Panc1 (cell line): Measurements from ENCODE around the gene FOXO3B.
"Not testable (repeated sequence)": the region's sequence is repeated elsewhere in the genome, so short reads cannot be mapped to it uniquely, and the experiment has no call there.

ENCODE experiments used
- POLR2AphosphoS5 ChIP-seq: IDR thresholded peaks from 2 replicates; pipeline ENCODE4 v1.6.1; 2012; ENCODE audit warnings: mild to moderate bottlenecking, low read depth, low read length, moderate library complexity
- SIN3A ChIP-seq: IDR thresholded peaks from 2 replicates; pipeline ENCODE4 v1.6.1; 2012; ENCODE audit warnings: low read depth, mild to moderate bottlenecking, low read length, moderate library complexity, borderline replicate concordance; ENCODE audit not compliant: insufficient read depth
- TF ChIP-seq, protein P1 (sequence below): fragments of 450-650 bp; IDR thresholded peaks from 2 replicates; pipeline ENCODE4 v1.5.1; 2017; ENCODE audit warnings: mild to moderate bottlenecking
- TF ChIP-seq, protein P2 (sequence below), 2 experiments: IDR thresholded peaks; 2 replicates each; pipeline ENCODE4 v1.6.1; 2011 to 2012; ENCODE audit warnings: low read depth in 2 of 2, control low read depth in 1 of 2, low read length in 1 of 2, mild to moderate bottlenecking in 1 of 2, moderate library complexity in 1 of 2; ENCODE audit not compliant: insufficient read depth in 1 of 2

DNA sequence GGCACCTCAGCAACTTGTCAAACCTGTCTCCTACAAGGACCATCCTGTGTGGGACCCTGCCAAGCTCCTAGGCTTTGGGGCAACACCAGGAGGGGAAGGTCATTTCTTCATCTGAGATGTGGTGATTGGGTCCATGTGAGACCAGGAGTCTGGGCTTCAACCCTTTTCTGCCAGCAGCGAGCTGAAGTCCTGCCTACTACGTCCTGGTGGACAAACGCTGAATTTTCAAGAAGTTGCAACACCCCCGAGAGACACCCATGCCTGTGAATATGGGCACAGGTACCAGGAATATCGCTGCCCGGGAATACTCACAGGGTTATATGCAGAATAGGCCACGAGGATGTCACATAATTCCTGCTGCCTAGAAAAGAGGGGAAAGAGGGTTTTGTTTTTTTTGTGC, 45.9 kb downstream of the FOXO3B start:
- TF ChIP-seq, protein P1, sequence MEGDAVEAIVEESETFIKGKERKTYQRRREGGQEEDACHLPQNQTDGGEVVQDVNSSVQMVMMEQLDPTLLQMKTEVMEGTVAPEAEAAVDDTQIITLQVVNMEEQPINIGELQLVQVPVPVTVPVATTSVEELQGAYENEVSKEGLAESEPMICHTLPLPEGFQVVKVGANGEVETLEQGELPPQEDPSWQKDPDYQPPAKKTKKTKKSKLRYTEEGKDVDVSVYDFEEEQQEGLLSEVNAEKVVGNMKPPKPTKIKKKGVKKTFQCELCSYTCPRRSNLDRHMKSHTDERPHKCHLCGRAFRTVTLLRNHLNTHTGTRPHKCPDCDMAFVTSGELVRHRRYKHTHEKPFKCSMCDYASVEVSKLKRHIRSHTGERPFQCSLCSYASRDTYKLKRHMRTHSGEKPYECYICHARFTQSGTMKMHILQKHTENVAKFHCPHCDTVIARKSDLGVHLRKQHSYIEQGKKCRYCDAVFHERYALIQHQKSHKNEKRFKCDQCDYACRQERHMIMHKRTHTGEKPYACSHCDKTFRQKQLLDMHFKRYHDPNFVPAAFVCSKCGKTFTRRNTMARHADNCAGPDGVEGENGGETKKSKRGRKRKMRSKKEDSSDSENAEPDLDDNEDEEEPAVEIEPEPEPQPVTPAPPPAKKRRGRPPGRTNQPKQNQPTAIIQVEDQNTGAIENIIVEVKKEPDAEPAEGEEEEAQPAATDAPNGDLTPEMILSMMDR, result not testable (repeated sequence)
- not testable (repeated sequence) for TF ChIP-seq POLR2AphosphoS5, SIN3A
- TF ChIP-seq, protein P2, sequence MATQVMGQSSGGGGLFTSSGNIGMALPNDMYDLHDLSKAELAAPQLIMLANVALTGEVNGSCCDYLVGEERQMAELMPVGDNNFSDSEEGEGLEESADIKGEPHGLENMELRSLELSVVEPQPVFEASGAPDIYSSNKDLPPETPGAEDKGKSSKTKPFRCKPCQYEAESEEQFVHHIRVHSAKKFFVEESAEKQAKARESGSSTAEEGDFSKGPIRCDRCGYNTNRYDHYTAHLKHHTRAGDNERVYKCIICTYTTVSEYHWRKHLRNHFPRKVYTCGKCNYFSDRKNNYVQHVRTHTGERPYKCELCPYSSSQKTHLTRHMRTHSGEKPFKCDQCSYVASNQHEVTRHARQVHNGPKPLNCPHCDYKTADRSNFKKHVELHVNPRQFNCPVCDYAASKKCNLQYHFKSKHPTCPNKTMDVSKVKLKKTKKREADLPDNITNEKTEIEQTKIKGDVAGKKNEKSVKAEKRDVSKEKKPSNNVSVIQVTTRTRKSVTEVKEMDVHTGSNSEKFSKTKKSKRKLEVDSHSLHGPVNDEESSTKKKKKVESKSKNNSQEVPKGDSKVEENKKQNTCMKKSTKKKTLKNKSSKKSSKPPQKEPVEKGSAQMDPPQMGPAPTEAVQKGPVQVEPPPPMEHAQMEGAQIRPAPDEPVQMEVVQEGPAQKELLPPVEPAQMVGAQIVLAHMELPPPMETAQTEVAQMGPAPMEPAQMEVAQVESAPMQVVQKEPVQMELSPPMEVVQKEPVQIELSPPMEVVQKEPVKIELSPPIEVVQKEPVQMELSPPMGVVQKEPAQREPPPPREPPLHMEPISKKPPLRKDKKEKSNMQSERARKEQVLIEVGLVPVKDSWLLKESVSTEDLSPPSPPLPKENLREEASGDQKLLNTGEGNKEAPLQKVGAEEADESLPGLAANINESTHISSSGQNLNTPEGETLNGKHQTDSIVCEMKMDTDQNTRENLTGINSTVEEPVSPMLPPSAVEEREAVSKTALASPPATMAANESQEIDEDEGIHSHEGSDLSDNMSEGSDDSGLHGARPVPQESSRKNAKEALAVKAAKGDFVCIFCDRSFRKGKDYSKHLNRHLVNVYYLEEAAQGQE (IDR thresholded peaks at IDR 0.05; ENCODE audit: insufficient read depth in 1 of 2, low read depth in 2 of 2, low read length in 1 of 2), result not testable (repeated sequence)
